ENCODE results near the gene ADGRE2. TPM values are rescaled to one million over a fixed set of nuclear protein-coding genes. Genes with fewer than 3 reads are reported as not detected.
"Not testable (repeated sequence)": the region's sequence is repeated elsewhere in the genome, so short reads cannot be mapped to it uniquely, and the experiment has no call there.

Gene ADGRE2
- total and polyA plus RNA-seq, 2 of the 4 experiments (the other 2 are of a cell fraction), result not detected

GRCh38 chr19:14774373-14774772 is 4.0 kb downstream of the ADGRE2 start:
- H2BK120ac ChIP-seq (ENCODE audit: low read depth, low read length), result no peak overlapping the region

DNA sequence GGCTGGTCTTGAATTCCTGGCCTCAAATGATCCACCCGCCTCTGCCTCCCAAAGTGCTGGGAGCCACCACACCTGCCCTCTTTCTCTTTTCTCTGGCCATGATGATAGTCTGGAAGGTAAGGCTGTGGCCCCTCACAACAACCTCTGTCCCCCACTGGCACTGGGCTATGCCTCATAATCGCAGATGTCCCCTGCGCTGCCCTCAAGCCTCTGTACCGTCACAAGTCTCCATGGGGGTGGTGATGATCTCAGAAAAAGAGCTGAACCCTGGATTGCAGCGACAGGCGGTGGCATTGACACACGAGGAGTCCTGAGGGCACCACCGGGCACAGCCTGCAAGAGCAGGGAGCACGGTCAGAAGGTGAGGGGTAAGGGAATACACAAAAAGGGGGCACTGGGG is 4.6 kb downstream of the ADGRE2 start:
- WGBS, 2 experiments (ENCODE audit: extremely low coverage in 2 of 2, insufficient read length in 1 of 2), result no CpG with 5 or more reads among the region's 9 CpGs
- H3K18ac ChIP-seq (ENCODE audit: low read depth, low read length); H3K27ac ChIP-seq (ENCODE audit: insufficient read depth, low read length); H2BK120ac ChIP-seq (ENCODE audit: low read depth, low read length); H2AK9ac ChIP-seq (replicated peaks; ENCODE audit: low read depth, low read length, poor library complexity); H2BK20ac ChIP-seq (ENCODE audit: low read depth, low read length); H3K9me1 ChIP-seq (ENCODE audit: insufficient read depth, low read length); dilution Hi-C loops (cut with HindIII; ENCODE audit: low sequenced_read_pairs, unreplicated experiment); H4K5ac ChIP-seq (ENCODE audit: low read depth, low read length); H3K36me3 ChIP-seq (ENCODE audit: control insufficient read depth, insufficient read depth, low read length); H3K14ac ChIP-seq (replicated peaks; ENCODE audit: low read depth, low read length); ATAC-seq (ENCODE audit: low read depth); H3K9me3 ChIP-seq (ENCODE audit: control insufficient read depth, insufficient read depth, low read length); in situ Hi-C loops (cut with MboI; ENCODE audit: low sequenced_read_pairs); H4K20me1 ChIP-seq (ENCODE audit: insufficient read depth, low read length); H3K4me1 ChIP-seq (ENCODE audit: control insufficient read depth, insufficient read depth, low read length); H3K4me2 ChIP-seq (ENCODE audit: low read depth, low read length); H2BK15ac ChIP-seq (ENCODE audit: low read depth, low read length); BruUV-seq (replicated peaks); intact Hi-C loops (cut with micrococcal nuclease); H2AFZ ChIP-seq (replicated peaks; ENCODE audit: low read length, poor library complexity); CTCF ChIA-PET; H3K79me1 ChIP-seq (ENCODE audit: low read depth in 1 of 2, low read length in 2 of 2); H3K4me3 ChIP-seq (ENCODE audit: insufficient read depth, low read depth, low read length); H3K9ac ChIP-seq (ENCODE audit: low read depth, low read length); H2AK5ac ChIP-seq (ENCODE audit: low read depth, low read length); H3K56ac ChIP-seq (ENCODE audit: extremely low read depth, insufficient read depth, low read length); POLR2A ChIA-PET (ENCODE audit: unreplicated experiment); H3K27me3 ChIP-seq (ENCODE audit: control insufficient read depth, insufficient read depth, low read length); H4K8ac ChIP-seq (ENCODE audit: low read depth in 2 of 2, low read length in 2 of 2); H2BK5ac ChIP-seq (ENCODE audit: low read depth, low read length, poor library complexity, severe bottlenecking); H4K91ac ChIP-seq (ENCODE audit: insufficient read depth, low read depth, low read length); H3K4ac ChIP-seq (ENCODE audit: low read depth, low read length); DNase-seq; H3K23ac ChIP-seq (ENCODE audit: low read depth, low read length): not testable (repeated sequence)

More at GRCh38 chr19:14774373-14774772, 4.0 kb downstream of the ADGRE2 start:
- Histone ChIP-seq H2AK9ac (replicated peaks; ENCODE audit: low read depth, low read length, poor library complexity) (no peak overlapping the region), H3K9me1 (ENCODE audit: insufficient read depth, low read length) (no peaks in the 10 kb centered on the region), H2BK15ac (ENCODE audit: low read depth, low read length) (no peak overlapping the region), H3K4me3 (ENCODE audit: insufficient read depth, low read depth, low read length) (no peak overlapping the region), H3K79me1 (ENCODE audit: low read depth in 1 of 2, low read length in 2 of 2) (no peaks in the 10 kb centered on the region), H2AFZ (replicated peaks; ENCODE audit: low read length, poor library complexity) (no peak overlapping the region), H2AK5ac (ENCODE audit: low read depth, low read length) (no peak overlapping the region), H3K23ac (ENCODE audit: low read depth, low read length) (no peak overlapping the region), H3K36me3 (ENCODE audit: control insufficient read depth, insufficient read depth, low read length) (no peaks in the 10 kb centered on the region), H3K14ac (replicated peaks; ENCODE audit: low read depth, low read length) (no peak overlapping the region), H3K9me3 (ENCODE audit: control insufficient read depth, insufficient read depth, low read length) (peaks cover 5% of the 10 kb centered on the region), H3K9ac (ENCODE audit: low read depth, low read length) (no peak overlapping the region), H3K4ac (ENCODE audit: low read depth, low read length) (no peak overlapping the region), H4K5ac (ENCODE audit: low read depth, low read length) (no peak overlapping the region), H4K91ac (ENCODE audit: insufficient read depth, low read depth, low read length) (no peak overlapping the region), H3K27me3 (ENCODE audit: control insufficient read depth, insufficient read depth, low read length) (no peaks in the 10 kb centered on the region), H4K8ac (ENCODE audit: low read depth in 2 of 2, low read length in 2 of 2) (no peak overlapping the region), H3K4me1 (ENCODE audit: control insufficient read depth, insufficient read depth, low read length) (no peaks in the 10 kb centered on the region), H3K56ac (ENCODE audit: extremely low read depth, insufficient read depth, low read length) (no peak overlapping the region), H2BK20ac (ENCODE audit: low read depth, low read length) (no peak overlapping the region), H3K27ac (ENCODE audit: insufficient read depth, low read length) (no peak overlapping the region), H2BK5ac (ENCODE audit: low read depth, low read length, poor library complexity, severe bottlenecking) (no peak overlapping the region), H4K20me1 (ENCODE audit: insufficient read depth, low read length) (no peaks in the 10 kb centered on the region), H3K4me2 (ENCODE audit: low read depth, low read length) (no peak overlapping the region), H3K18ac (ENCODE audit: low read depth, low read length) (no peak overlapping the region)
- TF ChIP-seq POLR2A (IDR thresholded peaks at IDR 0.05; ENCODE audit: low read depth, low read length), result no peak
- TF ChIP-seq RCOR1 (IDR thresholded peaks at IDR 0.05; ENCODE audit: insufficient replicate concordance, low read length), result no peak
- no peak for TF ChIP-seq FOS (IDR thresholded peaks at IDR 0.05; ENCODE audit: low read depth, low read length)
- no peak for TF ChIP-seq RAD21 (IDR thresholded peaks at IDR 0.05; ENCODE audit: low read length)
- TF ChIP-seq SMC3 (IDR thresholded peaks at IDR 0.05; ENCODE audit: low read depth, low read length), result no peak
- TF ChIP-seq USF2 (IDR thresholded peaks at IDR 0.05; ENCODE audit: low read depth, low read length), result no peak
- no peak for TF ChIP-seq NFE2L2 (IDR thresholded peaks at IDR 0.05; ENCODE audit: low read depth, low read length)
- TF ChIP-seq MAFK (IDR thresholded peaks at IDR 0.05; ENCODE audit: low read depth, low read length), result no peak
- TF ChIP-seq, protein P1, sequence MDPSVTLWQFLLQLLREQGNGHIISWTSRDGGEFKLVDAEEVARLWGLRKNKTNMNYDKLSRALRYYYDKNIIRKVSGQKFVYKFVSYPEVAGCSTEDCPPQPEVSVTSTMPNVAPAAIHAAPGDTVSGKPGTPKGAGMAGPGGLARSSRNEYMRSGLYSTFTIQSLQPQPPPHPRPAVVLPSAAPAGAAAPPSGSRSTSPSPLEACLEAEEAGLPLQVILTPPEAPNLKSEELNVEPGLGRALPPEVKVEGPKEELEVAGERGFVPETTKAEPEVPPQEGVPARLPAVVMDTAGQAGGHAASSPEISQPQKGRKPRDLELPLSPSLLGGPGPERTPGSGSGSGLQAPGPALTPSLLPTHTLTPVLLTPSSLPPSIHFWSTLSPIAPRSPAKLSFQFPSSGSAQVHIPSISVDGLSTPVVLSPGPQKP (IDR thresholded peaks at IDR 0.05; ENCODE audit: borderline replicate concordance, low read depth, low read length), result no peak
- no peak for TF ChIP-seq CEBPB (IDR thresholded peaks at IDR 0.05; ENCODE audit: low read depth, low read length)
- TF ChIP-seq RFX5 (IDR thresholded peaks at IDR 0.05; ENCODE audit: low read depth, low read length), result no peak
- dilution Hi-C loops (cut with HindIII; ENCODE audit: low sequenced_read_pairs, unreplicated experiment), result no loop called here
- ChIA-PET POLR2A (ENCODE audit: unreplicated experiment) (no interaction called here), CTCF (no interaction called here)
- DNase-seq (no peak), ATAC-seq (ENCODE audit: low read depth) (no peak)
- intact Hi-C loops (cut with micrococcal nuclease), result no loop called here
- in situ Hi-C loops (cut with MboI; ENCODE audit: low sequenced_read_pairs), result no loop called here
- no TSS peak for BruUV-seq (replicated peaks)
- WGBS, 2 experiments (ENCODE audit: extremely low coverage in 2 of 2, insufficient read length in 1 of 2), result no CpG with 5 or more reads among the region's 10 CpGs
